DMS79 (cell line): ENCODE results near the gene LYVE1.

Source experiments
- DNase-seq: peaks from one replicate; lab custom pipeline; 2025; lab: John Stamatoyannopoulos, UW

The LYVE1 gene

GRCh38 chr11:10522921-10523320, 45.5 kb downstream of the LYVE1 start:
- no peak for DNase-seq

GRCh38 chr11:10522276-10522675, 46.2 kb downstream of the LYVE1 start:
- no peak for DNase-seq

GRCh38 chr11:10520562-10520961, 47.9 kb downstream of the LYVE1 start:
- DNase-seq = no peak

GRCh38 chr11:10519630-10520029, 48.8 kb downstream of the LYVE1 start:
- no peak for DNase-seq

- no peak for DNase-seq
Observed at GRCh38 chr11:10518891-10519290, 49.6 kb downstream of the LYVE1 start.

GRCh38 chr11:10518123-10518522, 50.3 kb downstream of the LYVE1 start:
- DNase-seq = no peak

- DNase-seq = no peak
Observed at GRCh38 chr11:10515418-10515817, 53.0 kb downstream of the LYVE1 start.

- DNase-seq = no peak
Observed at GRCh38 chr11:10514709-10515108, 53.8 kb downstream of the LYVE1 start.

- no peak for DNase-seq
Observed at GRCh38 chr11:10514202-10514601, 54.3 kb downstream of the LYVE1 start.

- no peak for DNase-seq
Observed at GRCh38 chr11:10511181-10511621, 57.3 kb downstream of the LYVE1 start.
